Right renal pelvis (tissue), 4 donors: ENCODE measurements around the gene SUPT4H1. TPM values are rescaled to one million over a fixed set of nuclear protein-coding genes. Genes with fewer than 3 reads are reported as not detected.
"Not testable (repeated sequence)": the region's sequence is repeated elsewhere in the genome, so short reads cannot be mapped to it uniquely, and the experiment has no call there.

ENCODE experiments used
- DNase-seq, 4 donors: peaks; one replicate each; pipeline ENCODE4 v3.0.0-alpha.2; 2013; ENCODE audit warnings: low read depth in 4 of 4, low spot score in 3 of 4, missing footprints in 1 of 4
- polyA plus RNA-seq, 4 donors: library from polyadenylated mRNA; unstranded; fragments of 120-200 nt; gene quantifications; one replicate each; pipeline ENCODE4 v1.2.1, GENCODE V29; 2013; ENCODE audit not compliant: insufficient read length in 4 of 4

Gene SUPT4H1
- 100 to 1,000 TPM; 127 to 145 (median 139) TPM for polyA plus RNA-seq

- DNase-seq, result peak; percentile 87 to 93 (median 90)
Observed at GRCh38 chr17:58351831-58352595, at the start of gene SUPT4H1. Gene SUPT4H1 (minus strand): TSS chr17:58352201. CDS start chr17:58352135, 66 bp downstream.

GRCh38 chr17:58401287-58401686 lies 49.3 kb upstream of the SUPT4H1 start:
- no peak for DNase-seq

- DNase-seq, result no peak
Observed at GRCh38 chr17:58400826-58401225, 48.8 kb upstream of the SUPT4H1 start.

- DNase-seq, result no peak
Observed at GRCh38 chr17:58399974-58400373, 48.0 kb upstream of the SUPT4H1 start.

GRCh38 chr17:58398574-58399266 lies 46.7 kb upstream of the SUPT4H1 start:
- no peak for DNase-seq

- not testable (repeated sequence) for DNase-seq
Observed at GRCh38 chr17:58397421-58397820, 45.4 kb upstream of the SUPT4H1 start.

- no peak for DNase-seq
Observed at GRCh38 chr17:58396173-58396572, 44.2 kb upstream of the SUPT4H1 start.

- DNase-seq, result no peak
Observed at GRCh38 chr17:58394534-58395223, 42.7 kb upstream of the SUPT4H1 start.

GRCh38 chr17:58391302-58391984 lies 39.4 kb upstream of the SUPT4H1 start:
- peak; percentile 68 to 84 (median 77) for DNase-seq

GRCh38 chr17:58390884-58391283 lies 38.9 kb upstream of the SUPT4H1 start:
- DNase-seq, result no peak

GRCh38 chr17:58388302-58389190 lies 36.5 kb upstream of the SUPT4H1 start:
- DNase-seq, result no peak

- DNase-seq, result no peak
Observed at GRCh38 chr17:58387834-58388233, 35.8 kb upstream of the SUPT4H1 start.

GRCh38 chr17:58386708-58387107 lies 34.7 kb upstream of the SUPT4H1 start:
- no peak for DNase-seq

GRCh38 chr17:58385359-58385899 lies 33.4 kb upstream of the SUPT4H1 start:
- no peak for DNase-seq

- DNase-seq, result no peak
Observed at GRCh38 chr17:58384897-58385296, 32.9 kb upstream of the SUPT4H1 start.

- no peak for DNase-seq
Observed at GRCh38 chr17:58383892-58384462, 32.0 kb upstream of the SUPT4H1 start.

- DNase-seq, result no peak
Observed at GRCh38 chr17:58382872-58383242, 30.9 kb upstream of the SUPT4H1 start.

GRCh38 chr17:58382108-58382871 lies 30.3 kb upstream of the SUPT4H1 start:
- DNase-seq, result no peak
